Ovary (tissue), 3 donors: Measurements from ENCODE around the gene SVOP.

Source experiments
- CTCF ChIP-seq, 3 donors: fragments of 450-650 bp in 2 of 3; fragments of 200-600 bp in 1 of 3; IDR thresholded peaks; one replicate each; pipeline versions ENCODE4 v1.5.1 to v1.8.0; 2016 to 2022; ENCODE audit warnings: antibody characterized with exemption in 3 of 3, mild to moderate bottlenecking in 1 of 3
- EP300 ChIP-seq: sonication (generic); formaldehyde crosslinking; IDR thresholded peaks from one replicate; pipeline ENCODE4 v1.6.1; 2017; ENCODE audit warnings: antibody characterized with exemption
- POLR2A ChIP-seq: fragments of 450-650 bp; IDR thresholded peaks from one replicate; pipeline ENCODE4 v1.6.1; 2017; ENCODE audit warnings: antibody characterized with exemption, mild to moderate bottlenecking, moderate library complexity
- donor health status: DM: no; HTN: no; CAD: no.

GRCh38 chr12:108989376-108989775 is 31.5 kb downstream of the SVOP start:
- TF ChIP-seq POLR2A (no peak), CTCF (IDR thresholded peaks at IDR 0.05) (no peak), EP300 (no peak)
